Neural cell (in vitro differentiated cells): ENCODE results near the gene CD40. TPM values are rescaled to one million over a fixed set of nuclear protein-coding genes. Genes with fewer than 3 reads are reported as not detected.

Experiments
- H2AFZ ChIP-seq: fragments of 200-600, 300-800 bp; sonication (generic), shearing (Covaris generic); 2 replicates; pipeline ENCODE4 v1.6.0; 2014; ENCODE audit warnings: low read depth, mild to moderate bottlenecking, antibody characterized with exemption, low read length, moderate library complexity
- H3F3A ChIP-seq: fragments of 200-600 bp; shearing (Covaris generic); 2 replicates; pipeline ENCODE4 v1.6.1; 2016; ENCODE audit warnings: mild to moderate bottlenecking, moderate library complexity, mixed read lengths, antibody characterized with exemption, low read length; ENCODE audit not compliant: insufficient read depth, poor library complexity, severe bottlenecking
- H3K27ac ChIP-seq: fragments of 200-600, 300-800 bp; sonication (generic), shearing (Covaris generic); 2 replicates; pipeline ENCODE4 v1.5.1; 2014; ENCODE audit warnings: mild to moderate bottlenecking, low read length, moderate library complexity
- H3K27me3 ChIP-seq: fragments of 300-800, 200-600 bp; sonication (generic), shearing (Covaris generic); 2 replicates; pipeline ENCODE4 v1.6.0; 2014; ENCODE audit warnings: mild to moderate bottlenecking, low read depth, low read length, moderate library complexity; ENCODE audit not compliant: insufficient read depth
- H3K36me3 ChIP-seq: fragments of 300-800, 200-600 bp; sonication (generic), shearing (Covaris generic); 2 replicates; pipeline ENCODE4 v1.5.1; 2014; ENCODE audit warnings: mild to moderate bottlenecking, antibody characterized with exemption, low read length, moderate library complexity; ENCODE audit not compliant: insufficient read depth
- H3K4me2 ChIP-seq: fragments of 300-800, 200-600 bp; sonication (generic), shearing (Covaris generic); 2 replicates; pipeline ENCODE4 v1.6.0; 2014; ENCODE audit warnings: mild to moderate bottlenecking, low read length
- H3K4me3 ChIP-seq: fragments of 300-800, 200-600 bp; sonication (generic), shearing (Covaris generic); 2 replicates; pipeline ENCODE4 v1.5.1; 2014; ENCODE audit warnings: mild to moderate bottlenecking, low read length, moderate library complexity
- H3K79me2 ChIP-seq: fragments of 200-600 bp; shearing (Covaris generic); replicated peaks from 2 replicates; pipeline ENCODE4 v1.6.0; 2014; ENCODE audit warnings: mild to moderate bottlenecking, low read length, moderate library complexity; ENCODE audit not compliant: insufficient read depth
- H3K9ac ChIP-seq: fragments of 300-800, 200-600 bp; sonication (generic), shearing (Covaris generic); 2 replicates; pipeline ENCODE4 v1.6.1; 2016; ENCODE audit warnings: mild to moderate bottlenecking, low read length, mixed read lengths
- H3K9me2 ChIP-seq: fragments of 200-600 bp; shearing (Covaris generic); 2 replicates; pipeline ENCODE4 v1.6.1; 2016; ENCODE audit warnings: mild to moderate bottlenecking, low read length, mixed read lengths; ENCODE audit not compliant: insufficient read depth
- H3K9me3 ChIP-seq: fragments of 200-600, 300-800 bp; sonication (generic), shearing (Covaris generic); 2 replicates; pipeline ENCODE4 v1.6.1; 2016; ENCODE audit warnings: mild to moderate bottlenecking, mixed run types, low read length, moderate library complexity, mixed read lengths
- H4K20me1 ChIP-seq: fragments of 200-600 bp; shearing (Covaris generic); 2 replicates; pipeline ENCODE4 v1.6.1; 2016; ENCODE audit warnings: mild to moderate bottlenecking, mixed run types; ENCODE audit not compliant: insufficient read depth
- CTCF ChIP-seq: fragments of 450-650 bp; IDR thresholded peaks from 2 replicates; pipeline ENCODE4 v1.5.1; 2014; ENCODE audit warnings: antibody characterized with exemption, mild to moderate bottlenecking, moderate library complexity; ENCODE audit not compliant: poor library complexity, severe bottlenecking
- EP300 ChIP-seq: fragments of 450-650 bp; conservative IDR thresholded peaks from 2 replicates; pipeline ENCODE4 v1.6.1; 2014; ENCODE audit warnings: antibody characterized with exemption, mild to moderate bottlenecking, moderate library complexity; ENCODE audit not compliant: poor library complexity, severe bottlenecking
- EZH2 ChIP-seq: fragments of 200-600, 300-800 bp; shearing (Covaris generic), sonication (generic); IDR thresholded peaks from 2 replicates; pipeline ENCODE4 v1.6.1; 2014; ENCODE audit warnings: antibody characterized with exemption, low read length, borderline replicate concordance, mild to moderate bottlenecking; ENCODE audit not compliant: insufficient read depth, poor library complexity, severe bottlenecking
- MXI1 ChIP-seq: fragments of 450-650 bp; conservative IDR thresholded peaks from 2 replicates; pipeline ENCODE4 v1.6.1; 2014; ENCODE audit warnings: antibody characterized with exemption, mild to moderate bottlenecking; ENCODE audit not compliant: poor library complexity, severe bottlenecking
- POLR2AphosphoS5 ChIP-seq: IDR thresholded peaks from 2 replicates; pipeline ENCODE4 v1.6.1; 2012
- RAD21 ChIP-seq: fragments of 450-650 bp; conservative IDR thresholded peaks from 2 replicates; pipeline ENCODE4 v1.6.1; 2014; ENCODE audit warnings: antibody characterized with exemption, mild to moderate bottlenecking, moderate library complexity
- REST ChIP-seq: IDR thresholded peaks from 2 replicates; pipeline ENCODE4 v1.6.1; 2012; ENCODE audit warnings: borderline replicate concordance
- SMC3 ChIP-seq: fragments of 450-650 bp; conservative IDR thresholded peaks from 2 replicates; pipeline ENCODE4 v1.6.1; 2014; ENCODE audit warnings: antibody characterized with exemption, mild to moderate bottlenecking, moderate library complexity; ENCODE audit not compliant: poor library complexity
- TAF1 ChIP-seq: IDR thresholded peaks from 2 replicates; pipeline ENCODE4 v1.6.1; 2012; ENCODE audit warnings: low read depth
- polyA plus RNA-seq: library from polyadenylated mRNA; depleted of rRNA; stranded (reverse); fragments of >200 nt; gene quantifications from 2 replicates; pipeline ENCODE4 v1.2.3, GENCODE V29; 2014

Gene CD40
- polyA plus RNA-seq, 1 donor from 2014 or later = not detected

GRCh38 chr20:46073443-46073842 is 44.7 kb upstream of the CD40 start:
- no peak overlapping the region for H3K9ac ChIP-seq
- H3K4me2 ChIP-seq = no peak overlapping the region
- H3K9me2 ChIP-seq = no peaks in the 10 kb centered on the region
- H3K9me3 ChIP-seq = no peaks in the 10 kb centered on the region
- H3K27me3 ChIP-seq = no peaks in the 10 kb centered on the region
- no peaks in the 10 kb centered on the region for H4K20me1 ChIP-seq
- peaks cover 9% of the 10 kb centered on the region for H3K36me3 ChIP-seq
- no peaks in the 10 kb centered on the region for H3F3A ChIP-seq
- H2AFZ ChIP-seq = no peak overlapping the region
- H3K27ac ChIP-seq = no peak overlapping the region
- H3K4me3 ChIP-seq = no peak overlapping the region
- TF ChIP-seq EZH2 (no peak), MXI1 (no peak), TAF1 (no peak), EP300 (no peak), SMC3 (no peak), POLR2AphosphoS5 (no peak), REST (no peak), RAD21 (no peak), CTCF (no peak)
- H3K79me2 ChIP-seq = peaks cover 13% of the 10 kb centered on the region

GRCh38 chr20:46074006-46074405 is 44.1 kb upstream of the CD40 start:
- no peaks in the 10 kb centered on the region for H4K20me1 ChIP-seq
- peaks cover 16% of the 10 kb centered on the region for H3K79me2 ChIP-seq
- H3K36me3 ChIP-seq = peaks cover 9% of the 10 kb centered on the region
- H3K27me3 ChIP-seq = no peaks in the 10 kb centered on the region
- no peak overlapping the region for H3K4me2 ChIP-seq
- no peaks in the 10 kb centered on the region for H3K9me3 ChIP-seq
- no peak overlapping the region for H3K4me3 ChIP-seq
- H3F3A ChIP-seq = no peaks in the 10 kb centered on the region
- TF ChIP-seq REST (no peak), TAF1 (no peak), EP300 (no peak), CTCF (no peak)
- H3K9ac ChIP-seq = no peak overlapping the region
- H2AFZ ChIP-seq = no peak overlapping the region
- H3K27ac ChIP-seq = no peak overlapping the region
- no peaks in the 10 kb centered on the region for H3K9me2 ChIP-seq
